ENCODE measurements around the gene ZNF132. TPM values are rescaled to one million over a fixed set of nuclear protein-coding genes. Genes with fewer than 3 reads are reported as not detected.

The ZNF132 gene
- total RNA-seq, 1 donor = 10.1 TPM

GRCh38 chr19:58385891-58386575 is 53.9 kb downstream of the ZNF132 start:
- Histone ChIP-seq H3K4me2 (ENCODE audit: insufficient read depth, low read length) (peak overlapping the region; percentile 100), H2AFZ (ENCODE audit: low read length) (peak overlapping the region; percentile 85), H4K20me1 (ENCODE audit: insufficient read depth, low read length) (peaks cover 23% of the 10 kb centered on the region), H3K4me1 (ENCODE audit: insufficient read depth, low read length) (peaks cover 26% of the 10 kb centered on the region), H3K4me3 (ENCODE audit: insufficient read depth, low read length) (peak overlapping the region; percentile 99), H3K9me3 (ENCODE audit: low read depth, low read length) (no peaks in the 10 kb centered on the region), H3K79me2 (ENCODE audit: insufficient read depth, low read length) (peaks cover 66% of the 10 kb centered on the region), H3K27ac (ENCODE audit: low read depth, low read length) (peak overlapping the region; percentile 95), H3K36me3 (ENCODE audit: insufficient read depth, low read length) (peaks cover 24% of the 10 kb centered on the region), H3K27me3 (ENCODE audit: insufficient read depth, low read length) (no peaks in the 10 kb centered on the region)
- peak; percentile 71 for DNase-seq (ENCODE audit: insufficient read length, low spot score, missing footprints)
- no peak for TF ChIP-seq CTCF (IDR thresholded peaks at IDR 0.05; ENCODE audit: extremely low read depth, low read depth, low read length)

GRCh38 chr19:58385313-58385890 is 54.6 kb downstream of the ZNF132 start:
- H3K79me2 ChIP-seq (ENCODE audit: insufficient read depth, low read length) = peaks cover 59% of the 10 kb centered on the region

GRCh38 chr19:58382997-58383603 is 56.9 kb downstream of the ZNF132 start:
- Histone ChIP-seq H3K36me3 (ENCODE audit: insufficient read depth, low read length) (peaks cover 2% of the 10 kb centered on the region), H3K79me2 (ENCODE audit: insufficient read depth, low read length) (peaks cover 49% of the 10 kb centered on the region)

More at GRCh38 chr19:58385313-58385890, 54.6 kb downstream of the ZNF132 start:
- H3K27me3 ChIP-seq (ENCODE audit: insufficient read depth, low read length) = no peaks in the 10 kb centered on the region
- H3K4me2 ChIP-seq (ENCODE audit: insufficient read depth, low read length) = peak overlapping the region; percentile 100
- H3K4me1 ChIP-seq (ENCODE audit: insufficient read depth, low read length) = peaks cover 27% of the 10 kb centered on the region
- H3K36me3 ChIP-seq (ENCODE audit: insufficient read depth, low read length) = peaks cover 18% of the 10 kb centered on the region
- DNase-seq (ENCODE audit: insufficient read length, low spot score, missing footprints) = peak; percentile 25
- H3K4me3 ChIP-seq (ENCODE audit: insufficient read depth, low read length) = peak overlapping the region; percentile 99
- peaks cover 19% of the 10 kb centered on the region for H4K20me1 ChIP-seq (ENCODE audit: insufficient read depth, low read length)
- peak overlapping the region; percentile 85 for H2AFZ ChIP-seq (ENCODE audit: low read length)
- no peak for TF ChIP-seq CTCF (IDR thresholded peaks at IDR 0.05; ENCODE audit: extremely low read depth, low read depth, low read length)
- no peaks in the 10 kb centered on the region for H3K9me3 ChIP-seq (ENCODE audit: low read depth, low read length)
- peak overlapping the region; percentile 95 for H3K27ac ChIP-seq (ENCODE audit: low read depth, low read length)

More at GRCh38 chr19:58382997-58383603, 56.9 kb downstream of the ZNF132 start:
- peaks cover 8% of the 10 kb centered on the region for H4K20me1 ChIP-seq (ENCODE audit: insufficient read depth, low read length)
- no peak for TF ChIP-seq CTCF (IDR thresholded peaks at IDR 0.05; ENCODE audit: extremely low read depth, low read depth, low read length)
- no peak overlapping the region for H3K4me2 ChIP-seq (ENCODE audit: insufficient read depth, low read length)
- H3K4me3 ChIP-seq (ENCODE audit: insufficient read depth, low read length) = no peak overlapping the region
- peak; percentile 10 for DNase-seq (ENCODE audit: insufficient read length, low spot score, missing footprints)
- H3K9me3 ChIP-seq (ENCODE audit: low read depth, low read length) = no peaks in the 10 kb centered on the region
- no peak overlapping the region for H3K27ac ChIP-seq (ENCODE audit: low read depth, low read length)
- H3K27me3 ChIP-seq (ENCODE audit: insufficient read depth, low read length) = no peaks in the 10 kb centered on the region
- H3K4me1 ChIP-seq (ENCODE audit: insufficient read depth, low read length) = peaks cover 30% of the 10 kb centered on the region
- no peak overlapping the region for H2AFZ ChIP-seq (ENCODE audit: low read length)

Small RNA genes within 50 kb of the gene (small RNA-seq; reads per million reads assigned to genes)
- gene MIR4754 (not detected), gene RNU6-1337P (not detected)

Other genes with a start within 250 kb of the ZNF132 start
- 22.1 and 32.9 TPM in 2 replicates for gene ZNF544, start 211.2 kb downstream of the ZNF132 start, total RNA-seq
- 8.7 and 8.8 TPM in 2 replicates for gene ZNF8, start 161.2 kb downstream of the ZNF132 start, total RNA-seq
- 23.9 and 29.3 TPM in 2 replicates for gene ERVK3-1, start 134.8 kb downstream of the ZNF132 start, total RNA-seq
- gene ZSCAN22, start 113.2 kb downstream of the ZNF132 start, total RNA-seq = 2.5 and 3.5 TPM in 2 replicates
- 1.1 and 1.5 TPM in 2 replicates for gene A1BG, start 86.7 kb downstream of the ZNF132 start, total RNA-seq
- 1.2 and 1.4 TPM in 2 replicates for gene ZNF497, start 77.4 kb downstream of the ZNF132 start, total RNA-seq
- gene ZNF837, start 59.1 kb downstream of the ZNF132 start, total RNA-seq = 4.4 and 4.7 TPM in 2 replicates
- 1,166 and 1,239 TPM in 2 replicates for gene RPS5, start 52.9 kb downstream of the ZNF132 start, total RNA-seq
- gene RNF225, start 44.5 kb downstream of the ZNF132 start, total RNA-seq = not detected in 2 replicates
- 20.6 and 25.7 TPM in 2 replicates for gene ZNF584, start 31.5 kb downstream of the ZNF132 start, total RNA-seq
- gene ZNF324B, start 11.5 kb upstream of the ZNF132 start, total RNA-seq = 10.5 and 11.8 TPM in 2 replicates
- gene ZNF324, start 26.9 kb upstream of the ZNF132 start, total RNA-seq = 16.2 and 20.6 TPM in 2 replicates
- gene ZNF446, start 36.2 kb upstream of the ZNF132 start, total RNA-seq = 14.1 and 18.1 TPM in 2 replicates
- 5.3 and 6.5 TPM in 2 replicates for gene SLC27A5, start 71.8 kb upstream of the ZNF132 start, total RNA-seq
- gene ZBTB45, start 79.7 kb upstream of the ZNF132 start, total RNA-seq = 6.9 and 8.5 TPM in 2 replicates
- 224 and 248 TPM in 2 replicates for gene TRIM28, start 103.9 kb upstream of the ZNF132 start, total RNA-seq
- 98.1 and 106 TPM in 2 replicates for gene CHMP2A, start 115.0 kb upstream of the ZNF132 start, total RNA-seq
- gene UBE2M, start 118.5 kb upstream of the ZNF132 start, total RNA-seq = 54.6 and 56.6 TPM in 2 replicates
- gene MZF1, start 133.2 kb upstream of the ZNF132 start, total RNA-seq = 22.7 and 23.9 TPM in 2 replicates

All from osteoblast (primary cell).